Heart right ventricle (tissue), 16 donors: ENCODE results near the gene BMP15. TPM values are rescaled to one million over a fixed set of nuclear protein-coding genes. Genes with fewer than 3 reads are reported as not detected.

Experiments
- ATAC-seq, 8 donors: fragments of 200-7000 bp; cut with Tn5 transposase; one replicate each; pipeline ENCODE4 v1.9.1; 2020; ENCODE audit warnings: mild to moderate bottlenecking in 8 of 8, moderate library complexity in 8 of 8, moderate number of reproducible peaks in 1 of 8
- DNase-seq, 2 donors: peaks; one replicate each; pipeline ENCODE4 v3.0.0-alpha.2; 2020
- H3K27ac ChIP-seq, 10 donors: fragments of 200-600 bp; sonication (generic) in 2 of 10; one replicate each; pipeline versions ENCODE4 v1.5.0 to v1.8.0; 2020 to 2022; ENCODE audit warnings: mild to moderate bottlenecking in 3 of 10
- H3K27me3 ChIP-seq, 7 donors: fragments of 200-600 bp; one replicate each; pipeline ENCODE4 v1.8.0; 2021 to 2022; ENCODE audit warnings: mild to moderate bottlenecking in 2 of 7
- H3K36me3 ChIP-seq, 9 donors: fragments of 200-600 bp; sonication (generic) in 1 of 9; one replicate each; pipeline versions ENCODE4 v1.5.0 to v1.8.0; 2020 to 2022; ENCODE audit warnings: mild to moderate bottlenecking in 2 of 9
- H3K4me1 ChIP-seq, 9 donors: fragments of 200-600 bp; sonication (generic) in 1 of 9; one replicate each; pipeline versions ENCODE4 v1.5.0 to v1.8.0; 2020 to 2022; ENCODE audit warnings: mild to moderate bottlenecking in 4 of 9
- H3K4me3 ChIP-seq, 10 donors: fragments of 200-600 bp; sonication (generic) in 2 of 10; one replicate each; pipeline versions ENCODE4 v1.5.0 to v1.8.0; 2020 to 2022; ENCODE audit warnings: mild to moderate bottlenecking in 7 of 10, moderate library complexity in 2 of 10
- H3K9me3 ChIP-seq, 11 donors: fragments of 200-600 bp in 10 of 11; sonication (generic) in 2 of 11; one replicate each; pipeline versions ENCODE4 v1.5.0 to v1.8.0; 2013 to 2022; ENCODE audit warnings: mild to moderate bottlenecking in 2 of 11, control low read depth in 1 of 11, moderate library complexity in 1 of 11
- CTCF ChIP-seq, 9 donors: fragments of 200-600 bp; sonication (generic) in 2 of 9; IDR thresholded peaks; one replicate each; pipeline versions ENCODE4 v1.5.0 to v1.8.0; 2021 to 2022; ENCODE audit warnings: antibody characterized with exemption in 9 of 9, mild to moderate bottlenecking in 5 of 9, moderate library complexity in 1 of 9
- WGBS, 2 donors: extraction: QIAGEN DNeasy Blood & Tissue Kit; methylation state at CpG; one replicate each; pipeline ENCODE4 v1.1.7; 2013; ENCODE audit warnings: inconsistent platforms in 1 of 2; 5-methylcytosine and 5-hydroxymethylcytosine counted together
- intact Hi-C, 10 donors: fragments of 100-400 bp; cut with DNase I; formaldehyde crosslinking; loops; one replicate each; pipeline versions ENCODE4 v1.11.1 to v1.14.2; 2022
- polyA plus RNA-seq, 2 donors: library from polyadenylated mRNA; stranded (reverse); fragments of 200-250 nt; gene quantifications; one replicate each; pipeline ENCODE4 v1.2.3, GENCODE V29; 2013
- total RNA-seq, 10 donors: library from RNA; stranded (reverse); fragmentation: NEBNext Ultra II Directional in 3 of 10; extraction: Animal tissue kit (Norgen Biotek cat#: 25700) in 3 of 10; gene quantifications; one replicate each; pipeline versions ENCODE4 v1.2.1 to v1.2.4, GENCODE V29; 2021 to 2023
- donor health status: Arrhythmogenic right ventricular cardiomyopathy.
- donor health status: ischemic (EF 13 %, LVEDD 7.1; RV severe dilation, severe dysfunction).
- donor health status: healthy with polysubstance abuse.
- donor health status: DM: no; HTN: yes; CAD: no.
- donor health status: DM: no; HTN: no; CAD: no.
- donor health status: ischemic (EF 25% LVEDD 6.9; RV normal size, moderate dysfunction).
- donor health status: ischemic (EF 25% LVEDD 5.7; RV mildly dilated, moderate dysfunction).
- donor health status: healthy.
- donor health status: DM: yes; HTN: yes; CAD: no.
- donor health status: Ischemic cardiomyopathy.
- donor health status: ischemic (EF 35%, LVEDD 5.7; RV mildly dilated, moderate dysfunction).
- donor health status: nonischemic (EF 11% LVEDD 7.7; RV severe dilation, severe dysfunction).
- donor health status: DM: yes; HTN: yes; CAD: no.
- donor health status: PGD.
- donor health status: ischemic (EF 29% LVEDD 5.4; RV normal size, mild dysfunction).
- donor health status: nonischemic (EF 23%, LVEDD 6.1; RV moderate dilation, normal function).

BMP15 gene
- total and polyA plus RNA-seq, 12 donors = not detected

- no peaks in the 10 kb centered on the region for H3K36me3 ChIP-seq
- no peak overlapping the region for H3K4me3 ChIP-seq
- H3K4me1 ChIP-seq = no peaks in the 10 kb centered on the region
- no peak for TF ChIP-seq CTCF (IDR thresholded peaks at IDR 0.05)
- peaks cover 0 to 13% (median 0%) of the 10 kb centered on the region in 7 donors for H3K27me3 ChIP-seq
- no peak for DNase-seq
- no peak overlapping the region for H3K27ac ChIP-seq
- 74 to 76% methylated on average over 3 of the region's 3 CpGs for WGBS, 2 donors
- ATAC-seq = no peak
- intact Hi-C loops = no loop called here
- H3K9me3 ChIP-seq = no peaks in the 10 kb centered on the region
Measured at GRCh38 chrX:50962156-50962555, 51.6 kb downstream of the BMP15 start.

DNA sequence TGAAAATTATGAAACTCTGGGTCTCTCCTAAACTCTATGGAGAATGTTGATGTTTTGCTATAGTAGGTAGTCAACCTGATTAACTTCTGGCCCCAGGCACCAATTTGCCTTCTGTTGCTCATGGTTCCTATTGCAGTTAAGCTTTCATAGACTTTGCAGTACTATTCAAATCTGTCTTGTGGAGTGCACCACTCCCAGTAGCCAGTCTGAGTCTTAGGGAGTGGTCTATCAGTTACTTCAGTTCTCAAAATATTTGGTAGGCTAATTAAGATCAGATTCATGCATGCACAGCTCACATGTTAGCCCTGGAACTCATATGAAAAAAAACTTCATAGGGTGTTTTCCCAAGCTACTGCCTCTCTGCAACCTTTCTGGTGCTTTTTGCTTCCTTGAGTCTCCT is 53.3 kb downstream of the BMP15 start:
- no peak for TF ChIP-seq CTCF (IDR thresholded peaks at IDR 0.05)
- H3K27me3 ChIP-seq = peaks cover 0 to 13% (median 0%) of the 10 kb centered on the region in 7 donors
- H3K27ac ChIP-seq = no peak overlapping the region
- H3K9me3 ChIP-seq = no peaks in the 10 kb centered on the region
- intact Hi-C loops = no loop called here
- ATAC-seq = no peak
- no peak for DNase-seq
- no peaks in the 10 kb centered on the region for H3K36me3 ChIP-seq
- H3K4me1 ChIP-seq = no peaks in the 10 kb centered on the region
- H3K4me3 ChIP-seq = no peak overlapping the region

Other genes with a start within 250 kb of the BMP15 start
- 10 to 100 TPM in 6 of 10 donors, 1 to 10 TPM in 4; 7.9 to 15.9 (median 11.0) TPM for gene SHROOM4, start 96.5 kb upstream of the BMP15 start, total RNA-seq
- 10 to 100 TPM in 1 of 2 donors, 1 to 10 TPM in 1; 3.6 to 17.9 TPM for gene SHROOM4, start 96.5 kb upstream of the BMP15 start, polyA plus RNA-seq